SU-DHL-6 (cell line): ENCODE results near the gene PHF20.

ENCODE experiments used
- EZH2phosphoT487 ChIP-seq: fragments of 200-600 bp; sonication (generic), shearing (Covaris generic); conservative IDR thresholded peaks from 2 replicates; pipeline ENCODE4 v1.6.1; 2018; ENCODE audit warnings: mild to moderate bottlenecking, antibody characterized with exemption, low read length, moderate library complexity, mixed read lengths
- TF ChIP-seq, protein P1 (sequence below): fragments of 200-600 bp; sonication (generic); IDR thresholded peaks from one replicate; pipeline ENCODE4 v1.5.1; 2017; ENCODE audit warnings: antibody characterized with exemption, mild to moderate bottlenecking, low read length, moderate library complexity; ENCODE audit not compliant: insufficient read depth, poor library complexity, severe bottlenecking

DNA sequence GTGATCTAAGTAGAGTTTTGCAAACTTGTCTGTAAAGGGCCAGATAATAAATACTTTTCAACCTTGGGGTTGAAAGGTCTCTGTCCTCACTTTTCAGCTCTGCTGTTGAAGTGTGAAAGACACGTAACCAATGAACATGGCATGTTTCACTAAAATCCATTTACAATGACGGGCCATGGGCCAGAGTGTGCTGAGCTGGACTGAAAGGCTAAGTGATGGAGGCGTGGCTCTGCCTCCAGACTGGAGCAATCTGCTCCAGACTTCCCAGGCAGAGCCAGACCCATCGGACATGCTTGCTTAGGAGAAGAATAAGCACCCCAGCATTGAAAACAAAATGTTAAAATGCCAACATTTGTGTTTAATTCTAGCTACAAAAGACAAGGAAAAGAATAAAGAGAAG lies 141.1 kb downstream of the PHF20 start:
- TF ChIP-seq, protein P1, sequence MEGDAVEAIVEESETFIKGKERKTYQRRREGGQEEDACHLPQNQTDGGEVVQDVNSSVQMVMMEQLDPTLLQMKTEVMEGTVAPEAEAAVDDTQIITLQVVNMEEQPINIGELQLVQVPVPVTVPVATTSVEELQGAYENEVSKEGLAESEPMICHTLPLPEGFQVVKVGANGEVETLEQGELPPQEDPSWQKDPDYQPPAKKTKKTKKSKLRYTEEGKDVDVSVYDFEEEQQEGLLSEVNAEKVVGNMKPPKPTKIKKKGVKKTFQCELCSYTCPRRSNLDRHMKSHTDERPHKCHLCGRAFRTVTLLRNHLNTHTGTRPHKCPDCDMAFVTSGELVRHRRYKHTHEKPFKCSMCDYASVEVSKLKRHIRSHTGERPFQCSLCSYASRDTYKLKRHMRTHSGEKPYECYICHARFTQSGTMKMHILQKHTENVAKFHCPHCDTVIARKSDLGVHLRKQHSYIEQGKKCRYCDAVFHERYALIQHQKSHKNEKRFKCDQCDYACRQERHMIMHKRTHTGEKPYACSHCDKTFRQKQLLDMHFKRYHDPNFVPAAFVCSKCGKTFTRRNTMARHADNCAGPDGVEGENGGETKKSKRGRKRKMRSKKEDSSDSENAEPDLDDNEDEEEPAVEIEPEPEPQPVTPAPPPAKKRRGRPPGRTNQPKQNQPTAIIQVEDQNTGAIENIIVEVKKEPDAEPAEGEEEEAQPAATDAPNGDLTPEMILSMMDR, result no peak
- no peak for TF ChIP-seq EZH2phosphoT487
